AG04450 (cell line): ENCODE measurements around the gene COL19A1. TPM values are rescaled to one million over a fixed set of nuclear protein-coding genes. Genes with fewer than 3 reads are reported as not detected.
A peak's percentile ranks its signal among the peaks of the same experiment; 100 is the strongest.

Source experiments
- CTCF ChIA-PET: fragments of 300-600, 350-600 bp; formaldehyde crosslinking; extraction: SDS; loops from one replicate; lab custom pipeline; 2022; ENCODE audit warnings: antibody characterized with exemption, inconsistent platforms; lab: Charles Lee
- POLR2A ChIA-PET: fragments of 350-600 bp; formaldehyde crosslinking; extraction: SDS; loops from one replicate; lab custom pipeline; 2021; ENCODE audit warnings: antibody characterized with exemption, inconsistent platforms; lab: Yijun Ruan, JAX
- DNase-seq: peaks from one replicate; pipeline ENCODE4 v3.0.0-alpha.2; 2011; ENCODE audit warnings: low read depth, low spot score
- H3K27ac ChIP-seq: one replicate; pipeline ENCODE4 v1.5.1; 2012; ENCODE audit warnings: low read depth, low read length, control low read depth
- H3K27me3 ChIP-seq: one replicate; pipeline ENCODE4 v1.6.0; 2012; ENCODE audit warnings: low read length; ENCODE audit not compliant: control insufficient read depth, insufficient read depth
- H3K4me3 ChIP-seq: 2 replicates; pipeline ENCODE4 v1.5.1; 2011; ENCODE audit warnings: mild to moderate bottlenecking, low read depth, low read length, control low read depth
- H3K9me3 ChIP-seq: 2 replicates; pipeline ENCODE4 v1.5.1; 2012; ENCODE audit warnings: low read length; ENCODE audit not compliant: control insufficient read depth, insufficient read depth
- CTCF ChIP-seq: IDR thresholded peaks from 2 replicates; pipeline ENCODE4 v1.5.1; 2011; ENCODE audit warnings: low read depth, low read length, control low read depth, inconsistent platforms
- polyA plus RNA-seq: library from polyadenylated mRNA; depleted of rRNA; stranded (reverse); fragments of >200 nt; gene quantifications from 2 replicates; pipeline ENCODE4 v1.2.3, GENCODE V29; 2011

Gene COL19A1
- polyA plus RNA-seq, 1 experiment, result 0.09 TPM

GRCh38 chr6:69863766-69864165 lies 2.6 kb upstream of the COL19A1 start:
- H3K27me3 ChIP-seq, result peaks cover 10% of the 10 kb centered on the region
- CTCF ChIA-PET, result interaction anchor here (0.9 kb wide), 1 partner anchor 67 kb away, joined by 3 read pairs; no protein-coding TSS in a partner anchor
- DNase-seq, result no peak
- no peaks in the 10 kb centered on the region for H3K9me3 ChIP-seq
- no peak overlapping the region for H3K4me3 ChIP-seq
- no peak for TF ChIP-seq CTCF
- POLR2A ChIA-PET, result no interaction called here
- H3K27ac ChIP-seq, result no peak overlapping the region

GRCh38 chr6:69865126-69865525 lies 1.2 kb upstream of the COL19A1 start:
- TF ChIP-seq CTCF, result no peak
- no peaks in the 10 kb centered on the region for H3K9me3 ChIP-seq
- H3K27me3 ChIP-seq, result peaks cover 13% of the 10 kb centered on the region
- POLR2A ChIA-PET, result no interaction called here
- H3K4me3 ChIP-seq, result no peak overlapping the region
- CTCF ChIA-PET, result no interaction called here
- no peak for DNase-seq
- H3K27ac ChIP-seq, result no peak overlapping the region

GRCh38 chr6:69866770-69867638 lies 648 bp downstream of the COL19A1 start:
- CTCF ChIA-PET, result interaction anchor here (0.6 to 1.9 kb wide), 2 partner anchors 9 to 78 kb away, joined by 3 to 5 read pairs; no protein-coding TSS in a partner anchor
- H3K4me3 ChIP-seq, result peak overlapping the region; percentile 59
- POLR2A ChIA-PET, result no interaction called here
- H3K27me3 ChIP-seq, result peaks cover 13% of the 10 kb centered on the region
- DNase-seq, result no peak
- TF ChIP-seq CTCF, result no peak; the same call in 1 of the 2 replicates
- H3K27ac ChIP-seq, result no peak overlapping the region
- H3K9me3 ChIP-seq, result no peaks in the 10 kb centered on the region

GRCh38 chr6:69867639-69867976 lies 1.3 kb downstream of the COL19A1 start:
- Histone ChIP-seq H3K4me3 (peak overlapping the region; percentile 59), H3K9me3 (no peaks in the 10 kb centered on the region), H3K27ac (no peak overlapping the region), H3K27me3 (peaks cover 13% of the 10 kb centered on the region)
- CTCF ChIA-PET, result interaction anchor here (0.6 to 1.9 kb wide), 2 partner anchors 9 to 77 kb away, joined by 3 to 5 read pairs; no protein-coding TSS in a partner anchor
- POLR2A ChIA-PET, result no interaction called here
- no peak for DNase-seq
- no peak for TF ChIP-seq CTCF

GRCh38 chr6:69868252-69868804 lies 2.0 kb downstream of the COL19A1 start:
- no peak for TF ChIP-seq CTCF
- POLR2A ChIA-PET, result no interaction called here
- Histone ChIP-seq H3K4me3 (no peak overlapping the region), H3K27ac (no peak overlapping the region), H3K9me3 (no peaks in the 10 kb centered on the region), H3K27me3 (peaks cover 13% of the 10 kb centered on the region)
- no peak for DNase-seq
- CTCF ChIA-PET, result interaction anchor here (0.6 to 1.9 kb wide), 2 partner anchors 8 to 902 kb away, joined by 3 to 5 read pairs; no protein-coding TSS in a partner anchor
